Measurements from ENCODE around the gene AMD1. TPM values are rescaled to one million over a fixed set of nuclear protein-coding genes. Genes with fewer than 3 reads are reported as not detected.
"Not testable (repeated sequence)": the region's sequence is repeated elsewhere in the genome, so short reads cannot be mapped to it uniquely, and the experiment has no call there.

The AMD1 gene
- total RNA-seq, result 10 to 100 TPM; 70.4 to 72.7 TPM

- TF ChIP-seq CTCF (IDR thresholded peaks at IDR 0.05), result no peak
- peak within 1 kb of the TSS; percentile 90 for H3K4me3 ChIP-seq
- H3K36me3 ChIP-seq, result no peaks in the 10 kb centered on the region
- peak within 1 kb of the TSS; percentile 97 to 98 for H3K9ac ChIP-seq (ENCODE audit: low read depth in 2 of 2, low read length in 2 of 2)
- no peaks in the 10 kb centered on the region for H3K27me3 ChIP-seq
- peaks cover 11% of the 10 kb centered on the region for H3K4me1 ChIP-seq
- intact Hi-C loops (cut with DNase I), result loop anchor here (5.0 to 10.0 kb wide), 3 partner anchors 57 to 349 kb away; partner anchors contain the start of gene CDK19
- H3K9me3 ChIP-seq, result no peaks in the 10 kb centered on the region
- H3K27ac ChIP-seq, result peak within 1 kb of the TSS; percentile 92
- DNase-seq, result peak; percentile 97
Observed at GRCh38 chr6:110873981-110874879, at the start of gene AMD1. AMD1 (plus strand) TSS chr6:110874785; CDS start chr6:110875106, 321 bp downstream.

DNA sequence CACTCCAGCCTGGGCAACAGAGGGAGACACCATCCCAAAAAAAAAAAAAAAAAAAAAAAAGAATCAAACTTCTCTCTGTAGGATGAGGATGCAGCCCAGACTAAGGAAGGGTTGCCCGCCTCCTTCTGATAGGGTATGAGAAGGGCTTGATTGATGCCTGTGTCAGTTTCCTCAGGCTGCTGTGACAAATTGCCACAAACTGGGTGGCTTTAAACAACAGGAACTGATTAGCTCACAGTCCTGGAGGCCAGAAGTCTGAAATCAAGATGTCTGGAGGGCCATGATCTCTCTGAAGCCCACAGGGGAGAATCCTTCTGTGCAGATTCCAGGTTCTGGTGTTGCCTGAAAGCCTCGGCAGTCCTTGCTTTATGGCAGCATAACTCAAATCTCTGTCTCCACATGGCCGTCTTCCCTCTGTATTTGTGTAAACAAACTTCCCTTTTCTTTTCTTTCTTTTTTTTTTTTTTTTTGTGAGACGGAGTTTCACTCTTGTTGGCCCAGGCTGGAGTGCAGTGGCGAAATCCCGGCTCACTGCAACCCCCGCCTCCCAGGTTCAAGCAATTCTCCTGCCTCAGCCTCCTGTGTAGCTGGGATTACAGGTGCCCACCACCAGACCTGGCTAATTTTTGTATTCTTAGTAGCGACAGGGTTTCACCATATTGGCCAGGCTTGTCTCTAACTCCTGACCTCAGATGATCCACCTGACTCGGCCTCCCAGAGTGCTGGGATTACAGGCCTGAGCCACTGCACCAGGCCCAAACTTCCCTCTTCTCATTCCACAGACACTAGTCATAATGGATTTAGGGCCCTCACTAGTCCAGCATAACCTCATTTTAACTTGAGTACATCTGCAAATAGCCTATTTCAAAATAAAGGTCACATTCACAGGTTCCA, 48.1 kb upstream of the AMD1 start:
- Histone ChIP-seq H3K4me1 (no peaks in the 10 kb centered on the region), H3K27ac (no peak overlapping the region), H3K9me3 (no peaks in the 10 kb centered on the region), H3K4me3 (no peak overlapping the region), H3K36me3 (no peaks in the 10 kb centered on the region), H3K27me3 (no peaks in the 10 kb centered on the region), H3K9ac (ENCODE audit: low read depth in 2 of 2, low read length in 2 of 2) (no peak overlapping the region)
- intact Hi-C loops (cut with DNase I), result no loop called here
- DNase-seq, result no peak
- no peak for TF ChIP-seq CTCF (IDR thresholded peaks at IDR 0.05)

GRCh38 chr6:110828396-110828795, 46.2 kb upstream of the AMD1 start:
- intact Hi-C loops (cut with DNase I), result no loop called here
- TF ChIP-seq CTCF (IDR thresholded peaks at IDR 0.05), result no peak
- Histone ChIP-seq H3K27me3 (no peaks in the 10 kb centered on the region), H3K4me1 (no peaks in the 10 kb centered on the region), H3K4me3 (no peak overlapping the region), H3K9me3 (no peaks in the 10 kb centered on the region), H3K27ac (no peak overlapping the region), H3K36me3 (no peaks in the 10 kb centered on the region), H3K9ac (ENCODE audit: low read depth in 2 of 2, low read length in 2 of 2) (no peak overlapping the region)
- DNase-seq, result no peak

DNA sequence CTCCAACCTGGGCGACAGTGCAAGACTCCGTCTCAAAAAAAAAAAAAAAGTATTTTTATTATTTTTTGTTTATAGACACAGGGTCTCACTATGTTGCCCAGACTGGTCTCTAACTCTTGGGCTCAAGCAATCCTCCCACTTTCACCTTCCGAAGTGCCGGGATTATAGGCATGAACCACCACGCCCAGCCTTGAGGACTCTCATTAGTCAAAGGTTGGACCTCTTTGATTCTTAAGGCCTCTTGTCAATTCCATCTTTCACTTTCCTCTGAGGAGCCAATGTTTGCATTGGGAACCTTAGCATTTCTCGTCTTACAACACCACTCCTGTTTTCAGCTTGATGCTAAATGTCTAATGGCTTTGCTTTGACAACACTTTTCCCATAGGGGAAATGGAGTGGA, 43.2 kb upstream of the AMD1 start:
- Histone ChIP-seq H3K27ac (no peak overlapping the region), H3K4me3 (no peak overlapping the region), H3K9ac (ENCODE audit: low read depth in 2 of 2, low read length in 2 of 2) (no peak overlapping the region), H3K27me3 (no peaks in the 10 kb centered on the region), H3K36me3 (no peaks in the 10 kb centered on the region), H3K4me1 (no peaks in the 10 kb centered on the region), H3K9me3 (no peaks in the 10 kb centered on the region)
- TF ChIP-seq CTCF (IDR thresholded peaks at IDR 0.05), result no peak
- intact Hi-C loops (cut with DNase I), result no loop called here
- no peak for DNase-seq

DNA sequence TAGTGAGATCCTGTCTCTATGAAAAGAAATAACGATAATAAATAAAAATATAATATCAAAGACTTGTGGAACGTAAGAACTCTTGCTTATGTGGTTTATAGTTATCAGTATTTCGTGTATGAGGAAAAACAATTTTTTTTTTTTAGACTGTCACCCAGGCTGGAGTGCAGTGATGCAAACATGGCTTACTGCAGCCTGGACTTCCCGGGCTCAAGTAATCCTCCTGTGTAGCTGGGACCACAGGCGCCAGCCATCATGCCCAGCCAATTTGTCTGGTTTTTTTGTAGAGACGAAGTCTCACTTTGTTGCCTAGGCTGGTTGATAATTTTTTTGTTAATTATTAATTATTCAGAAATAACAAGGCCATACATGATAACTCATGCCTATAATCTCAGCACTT, 40.8 kb upstream of the AMD1 start:
- intact Hi-C loops (cut with DNase I), result no loop called here
- no peak for TF ChIP-seq CTCF (IDR thresholded peaks at IDR 0.05)
- no peak overlapping the region for H3K9ac ChIP-seq (ENCODE audit: low read depth in 2 of 2, low read length in 2 of 2)
- no peaks in the 10 kb centered on the region for H3K4me1 ChIP-seq
- H3K36me3 ChIP-seq, result no peaks in the 10 kb centered on the region
- no peak for DNase-seq
- H3K27ac ChIP-seq, result no peak overlapping the region
- H3K9me3 ChIP-seq, result no peaks in the 10 kb centered on the region
- H3K27me3 ChIP-seq, result no peaks in the 10 kb centered on the region
- no peak overlapping the region for H3K4me3 ChIP-seq

DNA sequence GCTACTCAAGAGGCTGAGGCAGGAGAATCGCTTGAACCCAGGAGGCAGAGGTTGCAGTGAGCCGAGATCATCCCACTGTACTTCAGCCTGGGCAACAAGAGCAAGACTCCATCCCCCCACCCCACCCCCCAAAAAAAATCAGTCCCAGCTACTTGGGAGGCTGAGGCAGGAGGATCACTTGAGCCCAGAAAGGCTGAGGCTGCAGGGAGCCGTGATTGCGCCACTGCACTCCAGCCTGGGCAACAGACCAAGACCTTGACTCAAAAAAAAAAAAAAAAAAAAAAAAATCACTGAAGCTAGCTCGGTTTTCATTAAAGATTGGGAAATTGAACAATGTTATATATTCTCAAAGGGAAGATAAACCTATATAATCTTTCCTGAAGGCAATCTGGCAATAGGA, 38.8 kb upstream of the AMD1 start:
- intact Hi-C loops (cut with DNase I); DNase-seq; H3K36me3 ChIP-seq; H3K9me3 ChIP-seq; H3K27me3 ChIP-seq; H3K4me3 ChIP-seq; H3K27ac ChIP-seq; H3K4me1 ChIP-seq; H3K9ac ChIP-seq (ENCODE audit: low read depth in 2 of 2, low read length in 2 of 2): not testable (repeated sequence)
